GM21717 (cell line): ENCODE results near the gene SPATA4.
"Not testable (repeated sequence)": the region's sequence is repeated elsewhere in the genome, so short reads cannot be mapped to it uniquely, and the experiment has no call there.

ENCODE experiments used
- ATAC-seq: cut with Tn5 transposase; IDR thresholded peaks from one replicate; pipeline ENCODE4 v1.9.1; 2021; ENCODE audit warnings: mild to moderate bottlenecking, moderate library complexity; ENCODE audit not compliant: unreplicated experiment

Gene SPATA4

DNA sequence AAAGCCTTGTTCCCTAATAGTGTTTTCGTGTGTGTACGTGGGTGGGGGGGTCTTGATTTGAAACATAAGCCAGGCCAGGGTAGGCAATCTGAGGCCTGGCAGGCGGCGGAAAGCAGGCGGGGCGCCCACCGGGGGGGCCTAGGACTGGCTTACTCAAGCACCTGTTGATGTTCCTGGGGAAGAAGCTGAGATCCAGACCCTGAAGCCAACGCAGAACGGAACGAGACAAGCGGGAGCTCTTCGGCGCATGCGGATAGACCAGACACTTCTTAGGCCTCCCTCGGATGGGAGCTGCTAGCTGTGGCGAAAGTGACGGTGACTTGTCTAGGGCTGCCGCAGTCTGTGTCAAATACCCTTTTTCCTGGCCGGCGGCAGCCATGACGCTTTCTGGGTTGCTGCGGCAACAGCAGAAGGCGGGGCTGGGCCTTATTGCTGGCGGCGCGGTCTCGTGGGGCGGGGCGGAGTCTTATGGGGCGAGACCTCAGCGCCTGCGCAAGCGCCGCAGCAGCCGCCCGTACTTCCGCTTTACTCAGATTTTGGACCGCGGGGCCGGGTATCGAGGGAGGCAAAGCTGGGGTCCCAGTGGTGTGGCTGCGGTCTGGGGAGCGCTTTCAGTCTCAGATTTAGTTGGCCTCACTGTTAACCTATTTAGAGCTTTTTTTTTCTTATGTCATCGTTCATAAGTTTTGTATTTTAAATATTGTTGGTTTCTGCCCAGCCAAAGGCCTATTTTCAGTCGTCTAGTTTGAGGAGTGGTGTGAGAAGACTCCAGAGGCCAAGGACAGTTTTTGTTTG is at the start of gene SPATA4:
Gene SPATA4 (minus strand): TSS at position 402 of the 795 bp plus-strand sequence. CDS start 23 bp downstream, at position 379.
- ATAC-seq: peak; percentile 98

DNA sequence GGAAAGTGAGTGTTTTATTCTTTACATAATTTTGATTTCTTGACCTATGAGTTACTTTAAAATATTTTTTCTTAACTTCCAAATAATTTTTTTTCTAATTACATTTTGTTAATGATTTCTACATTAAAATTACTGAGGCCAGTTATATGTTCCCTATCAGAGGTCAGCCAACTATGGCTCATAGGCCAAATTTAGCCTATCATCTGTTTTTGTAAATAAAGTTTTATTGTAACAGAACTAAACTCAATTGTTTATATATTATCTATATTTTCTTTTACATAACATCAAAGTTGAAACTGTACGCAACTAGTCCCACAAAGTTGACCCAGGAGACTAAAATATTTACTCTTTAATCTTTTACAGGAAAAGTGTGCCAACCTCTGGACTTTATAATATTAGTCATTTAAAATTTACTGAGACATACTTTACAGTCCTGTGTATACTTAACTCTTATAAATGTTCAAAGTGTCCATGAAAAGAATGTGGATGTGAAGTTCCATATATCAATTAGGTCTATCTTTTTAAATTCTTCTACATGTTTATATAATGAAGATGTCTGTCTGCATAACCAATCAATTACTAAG is 47.5 kb upstream of the SPATA4 start:
- ATAC-seq: no peak

DNA sequence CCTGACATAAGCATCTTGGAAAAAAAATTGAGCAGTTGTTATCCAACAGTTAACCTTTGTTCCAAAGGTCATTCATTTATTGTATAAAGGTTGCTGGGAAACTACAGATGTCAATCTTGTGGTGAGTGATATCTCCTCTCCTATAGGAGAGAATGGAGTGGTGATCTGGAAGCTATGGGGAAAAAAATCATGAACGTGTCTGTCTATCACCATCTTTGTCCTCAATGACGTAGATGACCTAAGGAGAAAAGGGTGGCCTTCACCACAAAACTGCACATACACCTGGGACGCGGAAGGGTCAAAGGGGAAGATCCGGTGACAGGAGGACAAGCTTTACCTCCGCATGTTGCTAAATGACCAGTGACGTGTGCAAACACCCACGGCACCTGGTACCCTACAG is 46.3 kb upstream of the SPATA4 start:
- ATAC-seq: no peak

DNA sequence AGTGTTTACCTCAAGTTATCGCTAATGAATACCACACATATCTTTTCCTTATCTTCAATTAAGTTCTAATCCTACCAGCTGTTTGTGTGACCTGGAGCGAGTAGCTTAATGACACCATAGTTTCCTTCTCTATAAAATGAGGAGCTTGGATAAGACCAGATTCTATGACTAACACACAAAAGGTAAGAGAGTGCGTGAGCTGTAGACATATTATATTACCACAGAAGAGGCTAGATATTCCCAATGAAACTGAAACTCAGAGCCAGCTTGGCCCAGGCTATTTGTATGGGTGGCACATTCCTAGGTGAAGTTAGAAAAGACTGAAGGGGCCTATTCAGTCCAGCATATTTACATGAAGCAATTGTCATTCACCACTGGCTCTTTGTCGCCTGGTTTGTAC is 43.4 kb upstream of the SPATA4 start:
- ATAC-seq: no peak

DNA sequence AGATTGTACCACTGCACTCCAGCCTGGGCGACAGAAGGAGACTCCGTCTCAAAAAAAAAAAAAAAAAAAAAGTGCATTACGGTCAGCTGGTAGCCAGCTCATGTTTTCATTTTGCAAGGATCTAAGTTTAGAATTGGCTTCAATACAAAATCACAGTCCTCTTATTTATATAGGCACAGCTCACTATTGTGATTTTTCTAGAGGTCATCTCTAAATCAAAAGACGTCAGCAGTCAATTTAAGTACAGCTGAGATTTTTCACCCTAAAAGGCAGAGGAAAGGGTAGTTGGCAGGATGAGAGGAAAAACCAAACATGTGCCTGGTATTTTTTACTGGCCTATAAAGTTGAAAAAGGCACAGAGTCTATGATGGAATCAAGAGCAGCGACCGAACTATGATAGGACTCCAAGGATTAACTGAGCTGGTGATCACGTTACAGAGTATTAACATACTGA is 42.8 kb upstream of the SPATA4 start:
- no peak for ATAC-seq

DNA sequence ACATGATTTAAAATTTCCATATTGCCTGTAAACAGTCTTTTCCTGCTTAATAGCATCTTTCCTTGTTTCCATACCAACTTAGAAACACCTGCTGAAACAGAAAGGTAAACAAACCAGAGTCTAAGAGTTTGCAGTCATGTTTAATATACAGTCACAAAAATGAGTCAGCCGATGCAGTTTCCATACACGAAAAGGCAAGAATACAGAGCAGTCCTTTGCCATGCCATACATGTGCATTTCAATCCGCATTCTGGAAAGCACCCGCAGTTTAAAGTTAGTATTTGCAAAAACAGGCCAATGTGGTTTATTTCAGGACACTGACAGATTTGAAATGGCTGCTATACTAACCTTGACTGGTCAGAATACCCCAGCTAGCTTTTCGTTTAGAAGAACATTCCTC is 41.6 kb upstream of the SPATA4 start:
- no peak for ATAC-seq

DNA sequence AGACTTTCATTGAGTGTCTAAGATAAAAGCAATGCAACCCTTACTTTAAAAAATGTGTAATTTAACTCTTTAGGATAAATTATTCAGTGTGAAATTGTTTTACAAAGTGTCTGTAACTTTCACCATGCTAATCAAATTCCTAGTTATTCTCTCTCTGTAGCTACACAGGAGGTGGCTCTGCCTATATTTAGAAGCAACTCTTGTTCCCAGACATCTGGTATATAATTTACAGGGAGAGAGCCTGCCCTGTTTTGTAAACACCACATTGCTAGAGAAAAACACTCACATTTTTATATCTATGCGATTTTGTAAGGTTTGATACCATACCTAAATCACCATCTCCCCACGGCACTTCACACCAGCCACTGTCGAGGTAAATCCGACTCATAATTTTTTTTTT is 35.5 kb upstream of the SPATA4 start:
- ATAC-seq: no peak

DNA sequence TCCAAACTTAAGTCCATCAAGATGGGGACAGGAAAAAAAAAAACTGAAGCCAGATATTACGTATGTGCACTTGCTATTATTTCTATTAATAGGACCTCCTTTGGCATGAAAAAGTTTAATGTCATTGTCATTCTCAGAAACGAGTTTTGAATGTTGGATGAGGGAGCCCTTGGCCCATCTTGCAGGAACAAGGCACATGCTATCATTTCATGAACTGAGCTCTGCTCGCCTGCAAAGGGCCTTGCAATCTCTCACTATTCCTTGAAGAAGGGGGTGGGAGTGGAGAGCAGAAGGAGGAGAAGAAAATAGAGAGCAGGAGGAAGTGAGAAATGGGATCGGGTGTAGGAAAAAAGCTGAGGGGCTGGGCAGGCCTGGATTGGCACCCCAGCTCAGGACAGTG is 34.3 kb upstream of the SPATA4 start:
- no peak for ATAC-seq

DNA sequence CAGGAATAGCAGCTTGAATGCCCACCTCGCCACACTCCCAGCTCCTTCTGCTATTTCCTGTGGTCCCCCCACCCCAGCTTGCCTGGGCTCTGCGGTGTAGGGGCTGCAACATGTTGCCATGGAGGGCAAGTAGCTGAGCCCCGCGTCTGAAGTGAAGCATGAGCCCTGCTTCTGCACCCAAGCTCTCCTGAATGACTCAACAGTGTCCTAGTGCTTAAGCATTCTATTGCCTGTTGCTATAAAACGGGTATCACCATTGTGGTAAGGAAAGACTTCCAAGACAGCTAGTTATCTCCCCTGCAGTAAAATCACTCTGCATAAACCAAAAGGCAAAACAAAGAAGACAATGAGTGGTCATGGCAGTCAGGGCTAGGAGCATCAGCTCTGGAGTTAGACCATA is 31.4 kb upstream of the SPATA4 start:
- no peak for ATAC-seq

DNA sequence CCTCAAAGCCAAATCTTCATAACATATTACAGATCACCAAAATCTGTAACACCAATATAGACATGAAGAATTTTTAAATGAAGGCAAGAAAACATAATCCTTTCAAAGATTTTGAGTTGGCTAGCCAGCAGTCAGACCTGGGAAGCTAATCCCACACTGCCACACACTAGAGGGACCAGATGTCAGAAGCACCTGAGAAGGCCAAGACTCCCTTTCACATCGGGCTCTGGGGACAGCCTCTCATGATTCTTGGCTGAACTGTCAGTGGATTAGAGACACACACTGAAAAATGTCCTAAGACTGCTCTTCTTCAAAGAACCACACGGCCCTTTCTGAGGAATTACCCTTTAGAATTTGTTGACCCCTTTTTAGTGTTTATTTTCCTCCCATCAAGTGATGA is 28.2 kb upstream of the SPATA4 start:
- ATAC-seq: no peak

DNA sequence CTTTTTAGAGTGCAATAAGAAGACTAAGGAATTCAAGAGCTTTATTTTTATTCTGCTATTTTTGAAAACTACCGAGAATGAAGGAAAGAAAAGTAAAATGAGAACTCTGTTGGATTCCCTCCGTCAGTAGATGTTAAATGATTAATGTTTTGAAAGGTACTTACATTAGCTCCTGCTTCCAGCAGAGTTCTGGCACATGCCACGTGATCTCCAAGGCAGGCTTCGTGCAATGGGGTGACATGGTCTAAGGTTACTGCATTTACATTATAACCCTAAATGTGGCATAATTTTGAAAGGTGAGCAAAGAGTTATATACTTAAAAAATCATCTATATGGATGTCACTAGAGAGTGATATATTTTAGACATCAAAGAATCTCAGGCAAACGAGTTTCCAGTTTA is 26.8 kb upstream of the SPATA4 start:
- ATAC-seq: no peak

DNA sequence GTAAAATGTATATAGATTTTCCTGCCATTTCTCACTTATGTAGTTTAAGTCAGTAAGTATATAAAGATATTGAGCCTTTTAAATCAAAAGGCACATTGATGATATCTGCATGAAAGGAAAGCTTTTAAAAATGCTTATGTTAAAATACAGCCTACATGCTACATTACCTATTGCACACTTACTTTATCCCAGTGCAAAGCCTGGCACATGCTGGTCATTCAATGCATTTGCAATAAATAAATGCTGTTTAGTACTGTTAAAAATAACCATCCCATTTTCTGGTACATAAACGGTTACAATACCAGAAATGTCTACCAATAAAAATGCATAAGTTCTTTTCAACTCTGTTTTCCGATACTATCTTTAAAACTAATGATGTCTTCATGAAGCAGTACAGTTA is 22.1 kb upstream of the SPATA4 start:
- no peak for ATAC-seq

DNA sequence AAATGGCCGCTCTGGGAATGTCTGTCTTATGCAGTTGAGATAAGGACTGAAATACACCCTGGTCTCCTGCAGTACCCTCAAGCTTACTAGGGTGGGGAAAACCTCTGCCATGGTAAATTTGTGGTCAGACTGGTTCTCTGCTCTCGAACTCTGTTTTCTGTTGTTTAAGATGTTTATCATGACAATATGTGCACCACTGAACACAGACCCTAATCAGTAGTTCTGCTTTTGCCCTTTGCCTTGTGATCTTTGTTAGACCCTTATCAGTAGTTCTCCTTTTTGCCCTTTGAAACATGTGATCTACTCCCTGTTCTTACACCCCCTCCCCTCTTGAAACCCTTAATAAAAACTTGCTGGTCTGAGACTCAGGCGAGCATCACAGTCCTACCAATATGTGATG is 17.0 kb upstream of the SPATA4 start:
- ATAC-seq: not testable (repeated sequence)

DNA sequence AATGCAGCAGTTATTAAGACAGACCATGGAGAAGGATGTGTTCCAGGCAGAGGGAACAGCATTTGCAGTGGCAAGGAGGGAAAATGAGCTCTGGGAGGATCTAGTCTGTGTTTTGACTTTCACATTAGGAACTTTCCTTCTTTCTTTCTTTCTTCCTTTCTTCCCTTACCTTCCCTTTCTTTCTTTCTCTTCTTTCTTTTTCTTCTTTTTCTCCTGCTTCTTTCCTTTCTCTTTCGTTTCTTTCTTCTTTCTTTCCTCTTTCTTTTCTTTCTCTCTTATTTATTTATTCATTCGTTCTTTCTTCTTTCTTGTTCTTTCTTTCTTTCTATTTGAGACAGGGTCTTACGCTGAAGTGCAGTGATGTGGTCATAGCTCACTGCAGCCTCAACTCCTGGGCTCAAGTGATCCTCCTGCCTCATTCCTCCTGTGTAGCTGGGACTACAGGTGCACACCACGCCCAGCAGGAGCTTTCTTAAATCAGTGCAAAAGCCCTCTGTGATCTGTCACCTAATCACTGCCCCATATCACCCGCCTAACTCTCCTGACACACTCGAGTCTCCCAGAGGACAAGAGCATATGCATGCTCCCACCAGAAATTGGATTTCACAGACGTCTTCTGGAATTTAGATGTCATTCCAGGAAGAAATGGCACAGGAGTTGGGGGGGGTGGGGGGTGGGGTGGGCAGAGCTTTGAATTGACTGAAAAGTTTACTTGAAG is 15.4 kb upstream of the SPATA4 start:
- no peak for ATAC-seq

DNA sequence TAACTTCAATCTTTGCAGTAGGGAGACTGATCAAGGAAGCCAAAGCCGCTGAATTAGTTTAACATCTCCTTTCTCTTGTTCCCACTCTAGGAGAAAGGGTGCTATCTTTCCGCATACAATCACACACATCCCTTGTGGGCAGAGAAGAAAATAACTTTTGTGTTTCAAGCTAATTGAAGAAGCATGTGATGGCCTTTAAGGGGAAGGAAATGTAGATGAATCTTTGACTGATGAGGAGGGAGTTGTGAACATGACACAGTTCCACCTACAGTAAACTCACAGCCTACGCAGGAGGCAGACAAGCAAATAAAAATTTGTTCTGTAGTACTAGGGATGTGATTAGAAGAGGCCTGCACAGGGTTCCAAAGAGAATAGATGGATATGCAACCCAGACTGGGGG is 14.7 kb upstream of the SPATA4 start:
- ATAC-seq: no peak

DNA sequence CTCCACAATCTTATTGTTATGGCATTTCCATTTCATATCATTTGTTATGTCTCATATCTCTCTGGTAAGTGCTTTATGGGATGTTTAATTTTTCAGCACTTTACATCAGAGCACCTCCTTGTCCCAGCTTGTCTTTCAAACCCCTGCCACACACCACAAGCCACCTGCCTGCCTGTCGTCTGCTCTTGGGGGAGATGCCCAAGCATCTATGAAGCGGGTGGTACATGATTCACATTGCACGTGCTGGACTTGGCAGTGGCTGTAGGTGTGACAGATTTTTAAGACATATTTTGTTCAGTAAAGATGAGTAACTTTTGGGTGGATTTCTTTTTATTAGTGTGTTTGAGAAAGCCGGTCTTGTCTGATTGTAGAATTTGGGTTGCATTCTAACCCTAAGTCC is 14.2 kb upstream of the SPATA4 start:
- no peak for ATAC-seq

DNA sequence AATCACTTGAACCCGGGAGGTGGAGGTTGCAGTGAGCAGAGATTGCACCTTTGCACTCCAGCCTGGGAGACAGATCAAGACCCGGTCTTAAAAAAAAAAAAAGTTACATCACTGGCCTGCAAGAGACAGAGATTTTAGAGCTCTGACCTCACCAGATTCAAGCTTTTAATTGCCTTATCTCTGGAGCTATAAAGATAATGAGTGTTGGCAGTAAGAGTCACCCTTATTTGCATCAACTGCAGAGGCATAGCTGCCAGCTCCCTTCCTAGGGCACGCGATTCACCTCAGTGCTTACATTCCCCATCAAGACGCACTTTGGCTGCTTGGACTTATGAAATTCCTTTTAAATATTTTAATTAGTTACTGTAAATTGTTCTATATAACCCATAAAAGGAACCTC is 12.5 kb upstream of the SPATA4 start:
- no peak for ATAC-seq

DNA sequence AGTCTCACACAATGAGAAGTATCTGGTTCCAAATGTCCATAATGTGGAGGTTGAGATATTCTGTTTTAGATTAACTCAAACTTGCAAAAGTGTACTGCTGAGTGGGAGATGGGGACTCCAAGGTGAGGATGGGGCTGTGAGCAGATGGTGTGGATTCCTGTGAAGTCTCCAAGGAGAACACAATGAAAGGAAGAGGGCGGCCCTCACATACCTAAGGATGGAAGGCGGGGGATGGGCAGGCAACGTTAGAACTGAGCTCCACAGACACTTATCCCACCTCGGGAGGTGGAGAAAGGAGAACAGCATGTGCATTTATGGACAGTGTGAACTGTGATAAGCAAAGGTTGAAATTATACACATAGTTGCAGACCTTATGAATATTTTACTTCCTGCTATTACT is 9.9 kb upstream of the SPATA4 start:
- ATAC-seq: no peak

DNA sequence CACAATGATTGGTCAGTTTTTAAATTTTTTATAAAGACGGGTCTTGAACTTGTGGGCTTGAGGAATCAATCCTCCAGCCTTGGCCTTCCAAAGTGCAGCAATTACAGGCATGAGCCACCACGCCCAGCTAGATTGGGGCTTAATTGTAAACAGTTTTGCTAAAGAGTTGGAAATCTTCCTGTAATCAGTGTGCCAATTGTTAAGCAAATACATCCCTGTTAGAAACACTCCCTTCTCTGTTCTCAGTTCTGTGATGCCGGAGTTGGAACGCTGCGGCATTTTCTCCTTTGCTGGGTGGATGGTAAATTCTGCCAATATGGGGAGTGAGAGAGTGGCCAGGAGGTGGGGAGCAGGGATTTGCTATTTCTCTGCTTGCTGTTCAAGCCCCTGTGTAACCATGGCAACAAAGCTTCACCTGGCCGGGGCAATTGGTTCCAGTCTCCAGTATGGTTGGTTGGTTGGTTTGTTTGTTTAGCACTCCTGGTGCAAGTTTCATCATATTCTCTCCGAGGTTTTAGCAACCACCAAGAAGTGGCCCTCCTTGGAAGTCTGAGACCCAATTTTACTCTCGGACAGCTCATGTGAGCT is 3.0 kb upstream of the SPATA4 start:
- ATAC-seq: no peak

DNA sequence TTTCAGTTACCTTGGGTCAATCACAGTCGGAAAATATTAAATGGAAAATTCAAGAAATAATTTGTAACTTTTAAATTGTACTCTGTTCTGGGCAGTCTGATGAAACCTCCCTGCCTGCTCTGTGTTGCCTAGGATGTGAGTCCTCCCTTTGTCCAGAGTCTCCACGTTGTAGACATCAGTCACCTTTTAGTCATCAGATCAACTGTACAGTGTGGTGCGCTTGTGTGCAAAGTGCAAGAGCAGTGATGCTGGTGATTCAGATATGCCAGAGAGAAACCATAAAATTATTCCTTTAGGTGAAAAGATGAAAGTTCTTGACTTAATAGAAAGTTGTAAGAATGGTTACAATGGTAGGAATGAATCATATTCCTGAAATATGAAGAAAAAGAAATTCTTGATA is 1.4 kb downstream of the SPATA4 start:
- ATAC-seq: no peak

DNA sequence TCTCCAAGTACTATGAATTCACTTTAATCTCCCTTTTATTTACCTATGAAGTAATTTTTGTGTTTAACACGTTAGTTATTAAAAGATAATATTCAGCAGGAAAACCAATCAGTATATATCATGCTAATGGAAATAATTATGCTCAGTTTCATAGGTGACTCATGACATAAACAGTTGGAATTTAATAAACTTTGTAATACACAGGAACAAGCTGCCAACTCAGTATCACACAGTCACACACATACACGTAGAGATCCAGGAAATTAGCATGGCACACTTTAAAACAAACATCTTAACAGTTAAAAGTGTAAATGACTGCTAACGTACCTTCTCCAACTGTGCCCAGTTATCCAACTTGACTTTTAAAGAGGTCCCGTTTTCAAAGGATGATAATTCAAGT is 2.3 kb downstream of the SPATA4 start:
- ATAC-seq: no peak

DNA sequence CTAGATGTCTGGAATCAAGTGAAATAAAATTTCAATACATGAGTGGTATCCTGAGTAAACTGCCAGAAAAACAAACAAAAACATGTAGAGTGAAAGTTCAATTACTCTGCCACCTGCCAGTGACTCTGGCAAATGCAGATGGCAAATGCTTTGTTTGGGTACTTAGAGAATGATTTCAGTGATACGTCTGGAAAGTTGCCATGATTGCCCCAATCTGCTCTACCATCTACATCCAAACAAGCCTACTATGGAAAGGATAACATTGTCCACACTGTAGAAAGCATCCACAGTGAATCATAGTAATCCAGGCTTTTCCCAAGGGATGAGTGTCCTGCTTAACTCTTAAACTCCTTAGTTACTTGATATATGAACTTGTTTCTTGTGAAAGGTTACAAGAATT is 3.4 kb downstream of the SPATA4 start:
- ATAC-seq: no peak
